GM06990 (cell line): ENCODE results near the gene NT5C2.
"Not testable (repeated sequence)": the region's sequence is repeated elsewhere in the genome, so short reads cannot be mapped to it uniquely, and the experiment has no call there.

Experiments used
- DNase-seq: peaks from one replicate; pipeline ENCODE4 v3.0.0-alpha.2; 2011; ENCODE audit not compliant: insufficient read length; ENCODE audit errors: extremely low read depth
- H3K27me3 ChIP-seq: replicated peaks from 2 replicates; pipeline ENCODE4 v1.6.0; 2011; ENCODE audit warnings: low read length; ENCODE audit not compliant: control insufficient read depth, insufficient read depth
- H3K36me3 ChIP-seq: 2 replicates; pipeline ENCODE4 v1.5.1; 2011; ENCODE audit warnings: low read length; ENCODE audit not compliant: control insufficient read depth, insufficient read depth
- H3K4me3 ChIP-seq: replicated peaks from 2 replicates; pipeline ENCODE4 v1.5.1; 2011; ENCODE audit warnings: low read depth, mild to moderate bottlenecking, control low read depth, low read length
- CTCF ChIP-seq: IDR thresholded peaks from 2 replicates; pipeline ENCODE4 v1.5.1; 2011; ENCODE audit warnings: low read length, control low read depth, mild to moderate bottlenecking, inconsistent platforms; ENCODE audit not compliant: insufficient read depth, poor library complexity, severe bottlenecking

The NT5C2 gene

DNA sequence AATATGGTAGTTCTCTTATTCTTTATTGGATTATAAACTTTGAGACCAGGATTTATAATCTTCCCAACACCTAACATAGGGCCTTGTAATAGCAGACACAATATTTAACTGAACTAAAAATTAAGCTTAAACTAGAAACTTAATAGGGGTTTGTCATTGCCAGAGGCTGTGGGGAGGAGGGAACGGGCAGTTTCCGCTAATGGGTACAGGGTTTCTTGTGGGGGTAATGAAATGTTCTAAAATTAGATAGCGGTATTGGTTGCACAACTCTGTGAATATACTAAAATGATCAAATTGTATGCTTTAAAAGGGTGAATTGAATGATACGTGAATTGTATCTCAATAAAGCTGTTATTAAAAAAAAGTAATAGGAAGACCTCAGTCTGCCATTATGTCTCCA lies 45.4 kb downstream of the NT5C2 start:
- H3K27me3 ChIP-seq = no peaks in the 10 kb centered on the region
- TF ChIP-seq CTCF = no peak
- DNase-seq = no peak
- no peaks in the 10 kb centered on the region for H3K36me3 ChIP-seq
- no peak overlapping the region for H3K4me3 ChIP-seq

DNA sequence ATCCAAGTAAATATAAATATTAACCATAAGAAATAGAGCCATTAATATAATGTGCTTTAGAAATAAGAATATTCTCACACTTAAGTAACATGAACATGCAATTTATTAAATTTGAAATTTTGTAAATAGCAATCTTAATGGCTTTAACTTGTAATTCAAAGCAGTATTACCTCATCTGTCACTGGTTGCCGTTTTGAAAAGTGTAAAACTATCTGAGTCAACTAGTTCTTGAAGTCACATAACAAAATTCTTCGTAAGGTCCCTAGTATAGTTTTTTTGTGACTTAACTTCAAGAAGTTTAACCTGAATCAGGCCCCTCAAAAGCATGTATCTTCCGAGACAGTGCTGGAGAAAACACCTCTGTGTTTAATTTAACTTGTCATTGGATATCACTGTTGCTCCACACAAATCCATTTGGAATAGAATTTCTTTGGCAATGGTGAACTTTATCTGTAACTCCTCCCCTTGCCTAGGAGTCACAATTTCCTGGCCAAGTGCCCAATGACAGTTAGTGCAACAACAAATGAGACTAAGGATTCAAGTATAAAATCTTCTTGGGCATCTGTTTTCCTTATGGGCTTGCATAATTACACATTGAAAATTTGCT lies 47.1 kb downstream of the NT5C2 start:
- Histone ChIP-seq H3K27me3 (no peaks in the 10 kb centered on the region), H3K4me3 (no peak overlapping the region), H3K36me3 (no peaks in the 10 kb centered on the region; the same call in 1 of the 2 replicates)
- DNase-seq = no peak
- no peak for TF ChIP-seq CTCF

DNA sequence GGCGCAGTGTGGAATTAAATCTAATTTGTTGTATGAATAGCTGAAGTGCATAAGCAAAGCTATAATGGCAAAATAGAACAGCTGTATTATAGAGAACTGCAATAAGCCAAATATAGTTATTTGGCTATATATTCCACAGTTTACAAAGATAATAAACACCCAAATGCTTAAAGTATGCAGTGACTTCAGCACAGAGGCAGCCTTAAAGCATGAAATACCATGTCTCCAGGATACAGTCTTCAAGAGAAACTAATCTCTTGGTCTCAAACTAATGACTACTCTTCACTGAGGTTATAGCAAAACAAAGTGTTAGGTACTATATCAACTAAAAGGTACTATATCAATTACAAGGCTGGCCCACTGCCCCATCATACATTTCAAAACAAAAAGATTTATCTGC lies 48.0 kb downstream of the NT5C2 start:
- no peaks in the 10 kb centered on the region for H3K27me3 ChIP-seq
- H3K36me3 ChIP-seq = no peaks in the 10 kb centered on the region; the same call in 1 of the 2 replicates
- no peak for TF ChIP-seq CTCF
- H3K4me3 ChIP-seq = no peak overlapping the region
- DNase-seq = no peak

- Histone ChIP-seq H3K4me3 (no peak overlapping the region), H3K36me3 (no peaks in the 10 kb centered on the region; the same call in 1 of the 2 replicates), H3K27me3 (no peaks in the 10 kb centered on the region)
- DNase-seq = no peak
- TF ChIP-seq CTCF = no peak
Observed at GRCh38 chr10:103144041-103144440, 49.0 kb downstream of the NT5C2 start.

DNA sequence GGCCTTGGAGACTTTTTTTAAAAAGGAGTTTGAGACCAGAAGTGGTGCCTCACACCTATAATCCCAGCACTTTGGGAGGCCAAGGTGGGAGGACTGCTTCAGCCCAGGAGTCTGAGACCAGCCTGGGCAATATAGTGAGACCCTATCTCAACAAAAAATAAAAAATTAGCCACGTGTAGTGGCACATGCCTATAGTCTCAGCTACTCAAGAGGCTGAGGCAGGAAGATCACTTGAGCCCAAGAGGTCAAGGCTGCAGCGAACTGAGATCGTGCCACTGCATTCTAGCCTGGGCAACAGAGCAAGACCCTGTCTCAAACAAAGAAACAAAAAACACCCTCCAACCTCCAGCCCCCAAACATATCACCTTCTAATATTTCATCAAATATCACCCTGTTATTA lies 49.4 kb downstream of the NT5C2 start:
- not testable (repeated sequence) for H3K27me3 ChIP-seq, DNase-seq, H3K4me3 ChIP-seq, H3K36me3 ChIP-seq

DNA sequence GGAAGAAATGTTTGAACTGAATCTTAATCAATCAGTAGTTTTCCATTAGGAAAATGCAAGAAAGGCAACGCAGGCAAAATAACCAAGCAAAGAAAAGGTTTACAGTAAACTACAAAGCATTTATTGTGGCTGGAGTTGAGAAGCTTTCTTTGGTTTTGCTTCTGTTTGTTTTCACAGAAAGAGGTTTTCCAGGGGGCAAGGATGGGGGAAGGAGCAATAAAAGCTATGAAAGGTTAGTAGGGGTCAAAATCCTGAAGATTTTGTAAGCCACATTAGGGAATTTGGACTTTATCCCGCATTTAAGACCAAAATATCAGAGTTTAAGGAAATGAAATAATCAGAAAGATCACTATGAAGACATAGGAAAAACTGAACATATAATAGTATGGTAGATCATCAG lies 51.1 kb downstream of the NT5C2 start:
- no peaks in the 10 kb centered on the region; the same call in 1 of the 2 replicates for H3K36me3 ChIP-seq
- no peak for TF ChIP-seq CTCF

More for the DNA sequence above, 51.1 kb downstream of the NT5C2 start:
- no peak for DNase-seq
- H3K4me3 ChIP-seq = no peak overlapping the region
- H3K27me3 ChIP-seq = no peaks in the 10 kb centered on the region
